Measurements from ENCODE around the gene SNX32.

The SNX32 gene

GRCh38 chr11:65903068-65903481, 69.3 kb downstream of the SNX32 start:
- Histone ChIP-seq H3K4me3 (ENCODE audit: low read depth, low read length) (no peak overlapping the region), H3K9me3 (ENCODE audit: control insufficient read depth, insufficient read depth, low read depth, low read length) (no peaks in the 10 kb centered on the region), H3K27ac (ENCODE audit: extremely low read depth, low read depth, low read length) (no peak overlapping the region), H3K36me3 (ENCODE audit: control insufficient read depth in 2 of 2, insufficient read depth in 1 of 2, low read length in 2 of 2) (no peaks in the 10 kb centered on the region), H3K4me1 (ENCODE audit: control insufficient read depth, insufficient read depth, low read length) (no peaks in the 10 kb centered on the region)
- CTCF ChIA-PET = interaction anchor here (0.6 to 3.8 kb wide), 4 partner anchors 14 to 133 kb away, joined by 3 to 40 read pairs (median 17); partner anchors contain the start of genes CCDC85B and FIBP
- TF ChIP-seq ZSCAN16 (tag by site-specific recombination; IDR thresholded peaks at IDR 0.05) = no peak
- no peak for TF ChIP-seq ZNF324 (tag by site-specific recombination; IDR thresholded peaks at IDR 0.05)
- TF ChIP-seq TRIM28 (IDR thresholded peaks at IDR 0.05; ENCODE audit: borderline replicate concordance, low read length) = no peak
- TF ChIP-seq REST (tag by site-specific recombination; IDR thresholded peaks at IDR 0.05) = no peak
- TF ChIP-seq GLIS2 (tag by site-specific recombination; IDR thresholded peaks at IDR 0.05) = peak; percentile 53; the same call in 1 of the 2 replicates
- TF ChIP-seq ZBTB49 (tag by site-specific recombination; IDR thresholded peaks at IDR 0.05; ENCODE audit: low read depth) = no peak
- TF ChIP-seq FEZF1 (tag by site-specific recombination; IDR thresholded peaks at IDR 0.05) = no peak
- no peak for TF ChIP-seq ZNF768 (tag by site-specific recombination; IDR thresholded peaks at IDR 0.05)
- TF ChIP-seq ZNF223 (tag by site-specific recombination; IDR thresholded peaks at IDR 0.05) = no peak
- no peak for TF ChIP-seq ZNF747 (tag by site-specific recombination; IDR thresholded peaks at IDR 0.05)
- TF ChIP-seq KLF7 (tag by site-specific recombination; IDR thresholded peaks at IDR 0.05; ENCODE audit: borderline replicate concordance) = no peak
- no peak for TF ChIP-seq ZNF311 (tag by site-specific recombination; IDR thresholded peaks at IDR 0.05; ENCODE audit: borderline replicate concordance)
- TF ChIP-seq ZNF202 (tag by site-specific recombination; IDR thresholded peaks at IDR 0.05; ENCODE audit: borderline replicate concordance) = no peak
- no peak for TF ChIP-seq PRDM1 (tag by site-specific recombination; IDR thresholded peaks at IDR 0.05)
- TF ChIP-seq SETDB1 (IDR thresholded peaks at IDR 0.05; ENCODE audit: insufficient read length, low read length) = no peak
- TF ChIP-seq MZF1 (tag by site-specific recombination; IDR thresholded peaks at IDR 0.05; ENCODE audit: borderline replicate concordance) = no peak
- TF ChIP-seq ZNF132 (tag by site-specific recombination; IDR thresholded peaks at IDR 0.05; ENCODE audit: borderline replicate concordance) = no peak
- TF ChIP-seq ZNF843 (tag by site-specific recombination; IDR thresholded peaks at IDR 0.05) = no peak
- no peak for TF ChIP-seq ZNF133 (tag by site-specific recombination; IDR thresholded peaks at IDR 0.05)
- no peak for TF ChIP-seq ZNF561 (tag by site-specific recombination; IDR thresholded peaks at IDR 0.05; ENCODE audit: borderline replicate concordance)
- peak; percentile 96 for TF ChIP-seq GLIS1 (tag by site-specific recombination; IDR thresholded peaks at IDR 0.05)
- peak; percentile 50; the same call in 1 of the 2 replicates for TF ChIP-seq ZIC2 (tag by site-specific recombination; IDR thresholded peaks at IDR 0.05)
- peak; percentile 33; the same call in 1 of the 2 replicates for TF ChIP-seq ZNF629 (tag by site-specific recombination; IDR thresholded peaks at IDR 0.05)
- TF ChIP-seq ZNF791 (tag by site-specific recombination; IDR thresholded peaks at IDR 0.05) = no peak
- TF ChIP-seq ZNF18 (tag by site-specific recombination; IDR thresholded peaks at IDR 0.05) = no peak
- TF ChIP-seq ZNF621 (tag by site-specific recombination; IDR thresholded peaks at IDR 0.05) = no peak
- TF ChIP-seq ZNF776 (tag by site-specific recombination; IDR thresholded peaks at IDR 0.05; ENCODE audit: borderline replicate concordance) = no peak
- TF ChIP-seq ZBTB48 (tag by site-specific recombination; IDR thresholded peaks at IDR 0.05) = 0 out of 2 replicates have a peak, but pooled peaks have one; percentile 11
- TF ChIP-seq ZNF214 (tag by site-specific recombination; IDR thresholded peaks at IDR 0.05; ENCODE audit: borderline replicate concordance) = no peak
- TF ChIP-seq ZNF558 (tag by site-specific recombination; IDR thresholded peaks at IDR 0.05) = no peak
- no peak for TF ChIP-seq ZNF488 (tag by site-specific recombination; IDR thresholded peaks at IDR 0.05)
- no peak for TF ChIP-seq ZNF239 (tag by site-specific recombination; IDR thresholded peaks at IDR 0.05)
- TF ChIP-seq ZNF112 (tag by site-specific recombination; IDR thresholded peaks at IDR 0.05) = no peak
- POLR2A ChIA-PET = interaction anchor here (0.6 to 2.0 kb wide), 4 partner anchors 12 to 35 kb away, joined by 3 to 7 read pairs (median 3); partner anchors contain the start of gene FIBP

All from HEK293 (cell line).